ENCODE data around the gene AGPAT3. TPM values are rescaled to one million over a fixed set of nuclear protein-coding genes. Genes with fewer than 3 reads are reported as not detected.
A peak's percentile ranks its signal among the peaks of the same experiment; 100 is the strongest.

Gene AGPAT3
- total and polyA plus RNA-seq, 9 donors: 11.6 to 42.1 (median 31.9) TPM

DNA sequence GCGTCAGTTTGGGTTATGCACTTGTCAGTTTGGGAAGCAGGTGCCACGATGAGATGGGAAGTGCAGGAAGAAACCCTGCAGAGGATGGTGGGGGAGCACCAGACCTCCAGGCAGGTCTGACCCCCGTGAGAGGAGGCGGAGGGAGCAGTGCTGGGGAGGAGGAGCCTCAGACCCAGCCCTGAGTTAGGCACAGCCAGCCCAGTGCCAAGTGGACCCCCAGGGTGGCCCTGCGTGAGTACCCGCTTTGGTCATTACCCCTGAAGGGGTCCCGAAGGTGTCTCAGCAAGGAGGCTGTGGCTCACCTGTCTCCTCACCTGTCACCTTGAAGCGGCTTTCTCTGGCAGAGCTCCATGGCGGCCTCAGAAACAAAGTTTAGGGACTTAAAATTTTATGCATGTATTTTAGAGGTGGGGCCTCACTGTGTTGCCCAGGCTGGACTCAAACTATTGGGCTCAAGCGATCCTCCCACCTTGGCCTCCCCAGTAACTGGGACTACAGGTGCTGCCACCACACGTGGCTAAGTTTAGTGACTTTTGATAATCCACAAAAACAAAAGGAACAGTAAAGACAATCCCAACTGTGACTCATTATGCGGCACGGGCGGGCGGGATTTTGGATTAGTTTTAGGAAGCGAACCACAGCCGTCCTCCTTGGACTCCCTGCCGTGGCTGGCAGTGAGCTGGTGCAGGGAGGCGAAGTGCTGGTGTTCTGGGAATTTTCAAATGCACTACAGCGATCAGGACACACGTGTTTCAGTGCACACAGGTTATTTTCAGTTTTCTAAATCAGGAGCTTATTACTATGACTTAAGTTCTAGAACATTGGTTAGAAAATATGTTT lies 4.7 kb downstream of the AGPAT3 start:
- intact Hi-C loops (cut with DNase I): loop anchor here in 1 of 4 donors (10.0 kb wide), 1 partner anchor 75 kb away; no protein-coding TSS in a partner anchor
- H3K9me3 ChIP-seq: no peaks in the 10 kb centered on the region
- 91 to 92% (median 92%) methylated on average over 21 of the region's 21 CpGs for WGBS, 3 donors
- no peak overlapping the region for H3K27ac ChIP-seq
- H3K27me3 ChIP-seq: no peaks in the 10 kb centered on the region
- H3K4me1 ChIP-seq (ENCODE audit: insufficient read depth): peaks cover 6% of the 10 kb centered on the region
- DNase-seq: no peak
- TF ChIP-seq, protein P1, sequence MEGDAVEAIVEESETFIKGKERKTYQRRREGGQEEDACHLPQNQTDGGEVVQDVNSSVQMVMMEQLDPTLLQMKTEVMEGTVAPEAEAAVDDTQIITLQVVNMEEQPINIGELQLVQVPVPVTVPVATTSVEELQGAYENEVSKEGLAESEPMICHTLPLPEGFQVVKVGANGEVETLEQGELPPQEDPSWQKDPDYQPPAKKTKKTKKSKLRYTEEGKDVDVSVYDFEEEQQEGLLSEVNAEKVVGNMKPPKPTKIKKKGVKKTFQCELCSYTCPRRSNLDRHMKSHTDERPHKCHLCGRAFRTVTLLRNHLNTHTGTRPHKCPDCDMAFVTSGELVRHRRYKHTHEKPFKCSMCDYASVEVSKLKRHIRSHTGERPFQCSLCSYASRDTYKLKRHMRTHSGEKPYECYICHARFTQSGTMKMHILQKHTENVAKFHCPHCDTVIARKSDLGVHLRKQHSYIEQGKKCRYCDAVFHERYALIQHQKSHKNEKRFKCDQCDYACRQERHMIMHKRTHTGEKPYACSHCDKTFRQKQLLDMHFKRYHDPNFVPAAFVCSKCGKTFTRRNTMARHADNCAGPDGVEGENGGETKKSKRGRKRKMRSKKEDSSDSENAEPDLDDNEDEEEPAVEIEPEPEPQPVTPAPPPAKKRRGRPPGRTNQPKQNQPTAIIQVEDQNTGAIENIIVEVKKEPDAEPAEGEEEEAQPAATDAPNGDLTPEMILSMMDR (IDR thresholded peaks at IDR 0.05): no peak
- TF ChIP-seq POLR2A (IDR thresholded peaks at IDR 0.05) (no peak), EP300 (IDR thresholded peaks at IDR 0.05) (no peak)
- no peaks in the 10 kb centered on the region for H3K36me3 ChIP-seq
- H3K4me3 ChIP-seq: no peak overlapping the region

DNA sequence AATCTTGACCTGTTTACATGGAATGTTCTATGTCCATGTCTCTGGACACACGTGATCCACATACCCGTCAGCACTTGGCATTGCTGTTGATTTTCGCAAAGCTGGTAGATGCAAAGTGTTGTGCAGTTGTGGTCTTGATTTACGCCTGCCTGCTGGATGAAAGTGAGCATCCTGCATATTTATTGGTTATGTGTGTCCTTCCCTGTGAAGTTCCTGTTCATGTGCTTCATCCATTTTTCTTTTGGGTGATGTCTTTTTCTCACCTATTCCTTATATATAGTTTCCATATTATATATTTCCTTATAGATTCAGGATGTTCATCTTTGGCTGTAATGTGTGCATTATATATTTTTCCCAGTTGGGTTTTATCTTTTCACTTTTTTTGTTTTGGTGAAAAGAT lies 6.5 kb downstream of the AGPAT3 start:
- Histone ChIP-seq H3K27me3 (no peaks in the 10 kb centered on the region), H3K36me3 (no peaks in the 10 kb centered on the region), H3K4me3 (no peak overlapping the region), H3K9me3 (no peaks in the 10 kb centered on the region), H3K27ac (no peak overlapping the region), H3K4me1 (ENCODE audit: insufficient read depth) (peaks cover 5% of the 10 kb centered on the region)
- intact Hi-C loops (cut with DNase I): no loop called here
- 96 to 98% (median 97%) methylated on average over 4 of the region's 4 CpGs for WGBS, 3 donors
- DNase-seq: no peak
- TF ChIP-seq POLR2A (IDR thresholded peaks at IDR 0.05) (no peak), EP300 (IDR thresholded peaks at IDR 0.05) (no peak)
- TF ChIP-seq, protein P1 (IDR thresholded peaks at IDR 0.05): no peak

DNA sequence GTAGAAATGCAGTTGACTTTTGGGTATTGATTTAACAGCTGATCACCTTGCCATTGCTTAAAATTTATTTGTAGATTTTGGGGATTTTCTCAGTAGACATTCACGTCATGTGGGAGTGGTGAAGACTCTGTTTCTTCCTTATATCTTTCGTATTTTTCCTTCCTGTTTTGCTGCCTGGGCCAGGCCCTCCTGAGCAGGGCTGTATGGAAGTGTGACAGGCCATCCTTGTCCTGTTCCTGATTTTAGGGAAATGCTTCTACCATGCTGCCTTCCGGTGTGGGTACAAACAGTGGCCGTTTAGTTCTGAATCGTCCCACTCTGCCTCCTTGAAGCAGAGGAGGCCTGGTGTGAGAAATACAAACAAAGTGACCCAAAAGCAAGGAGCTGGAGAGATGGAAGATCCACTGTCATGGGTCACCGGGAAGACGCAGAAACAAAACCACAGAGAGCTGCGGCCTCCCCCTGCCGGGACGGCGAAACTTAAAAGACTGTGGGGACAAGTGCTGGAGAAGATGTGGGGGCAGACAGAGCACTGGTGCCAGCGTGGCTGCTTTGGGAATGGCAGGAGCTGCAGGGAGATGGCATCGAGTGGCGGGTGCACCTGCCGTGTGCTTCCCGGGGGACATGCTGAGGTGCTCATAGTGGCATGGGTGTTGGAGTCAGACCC lies 7.6 kb downstream of the AGPAT3 start:
- no peak overlapping the region for H3K4me3 ChIP-seq
- H3K36me3 ChIP-seq: no peaks in the 10 kb centered on the region
- H3K27ac ChIP-seq: no peak overlapping the region
- TF ChIP-seq, protein P1 (IDR thresholded peaks at IDR 0.05): no peak
- TF ChIP-seq EP300 (IDR thresholded peaks at IDR 0.05) (no peak), POLR2A (IDR thresholded peaks at IDR 0.05) (no peak)
- DNase-seq: peak in 1 of 5 donors; percentile 19
- H3K9me3 ChIP-seq: no peaks in the 10 kb centered on the region
- H3K27me3 ChIP-seq: no peaks in the 10 kb centered on the region
- intact Hi-C loops (cut with DNase I): no loop called here
- H3K4me1 ChIP-seq (ENCODE audit: insufficient read depth): peaks cover 3% of the 10 kb centered on the region
- WGBS, 3 donors: 89 to 93% (median 92%) methylated on average over 16 of the region's 16 CpGs

DNA sequence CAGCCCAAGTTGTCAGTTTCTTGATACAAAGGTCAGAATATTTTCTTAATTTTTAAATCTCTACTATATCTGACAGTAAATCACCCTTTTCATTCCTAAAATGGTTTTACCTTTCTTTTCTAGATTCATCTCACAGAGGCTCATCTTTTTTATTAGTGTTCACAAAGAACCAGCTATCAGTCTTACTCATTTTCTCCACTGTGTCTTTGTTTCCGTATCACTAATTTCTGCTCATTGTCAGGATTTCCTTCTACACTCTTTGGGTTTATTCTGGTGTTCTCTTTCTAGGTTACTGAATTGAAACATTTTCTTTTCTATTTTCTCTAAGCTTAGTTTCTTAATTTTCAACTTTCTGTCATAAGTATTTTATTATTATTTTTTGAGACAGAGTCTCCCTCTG lies 8.7 kb downstream of the AGPAT3 start:
- Histone ChIP-seq H3K36me3 (no peaks in the 10 kb centered on the region), H3K4me1 (ENCODE audit: insufficient read depth) (peaks cover 5% of the 10 kb centered on the region), H3K27me3 (no peaks in the 10 kb centered on the region), H3K27ac (no peak overlapping the region), H3K9me3 (no peaks in the 10 kb centered on the region), H3K4me3 (no peak overlapping the region)
- no peak for DNase-seq
- 90 to 96% (median 91%) methylated on average over 1 of the region's 1 CpG for WGBS, 3 donors
- intact Hi-C loops (cut with DNase I): no loop called here
- TF ChIP-seq EP300 (IDR thresholded peaks at IDR 0.05) (no peak), POLR2A (IDR thresholded peaks at IDR 0.05) (no peak)
- TF ChIP-seq, protein P1 (IDR thresholded peaks at IDR 0.05): no peak

All from ovary (tissue), 9 donors.